Neural crest cell (in vitro differentiated cells): ENCODE data around the gene PISD. TPM values are rescaled to one million over a fixed set of nuclear protein-coding genes. Genes with fewer than 3 reads are reported as not detected.

Source experiments
- DNase-seq: peaks from one replicate; pipeline ENCODE4 v3.0.0; 2021; ENCODE audit warnings: low read depth, mixed read lengths, low spot score
- H3K27ac Mint-ChIP-seq: one replicate; pipeline ENCODE4 v1.8.0; 2021; ENCODE audit warnings: mild to moderate bottlenecking, mixed read lengths; ENCODE audit not compliant: unreplicated experiment
- H3K27me3 Mint-ChIP-seq: 2 replicates; pipeline ENCODE4 v1.8.0; 2021; ENCODE audit warnings: low read depth, mild to moderate bottlenecking, mixed read lengths
- H3K36me3 Mint-ChIP-seq: 2 replicates; pipeline ENCODE4 v1.8.0; 2021; ENCODE audit warnings: low read depth, mild to moderate bottlenecking, mixed read lengths
- H3K4me1 Mint-ChIP-seq: 2 replicates; pipeline ENCODE4 v1.8.0; 2021; ENCODE audit warnings: mixed read lengths
- H3K4me3 Mint-ChIP-seq: one replicate; pipeline ENCODE4 v1.8.0; 2021; ENCODE audit warnings: mild to moderate bottlenecking, mixed read lengths
- H3K9me3 Mint-ChIP-seq: 2 replicates; pipeline ENCODE4 v1.8.0; 2021; ENCODE audit warnings: mixed read lengths
- CTCF ChIP-seq: fragments of 200-600 bp; sonication (generic); conservative IDR thresholded peaks from 2 replicates; pipeline ENCODE4 v1.5.0; 2021; ENCODE audit warnings: antibody characterized with exemption, mild to moderate bottlenecking
- total RNA-seq: library from RNA; stranded (reverse); gene quantifications from 2 replicates; pipeline ENCODE4 v1.2.1, GENCODE V29; 2021

The PISD gene
- total RNA-seq, 1 donor from 2014 or later: 29.0 TPM

- H3K9me3 Mint-ChIP-seq: no peaks in the 10 kb centered on the region
- no peak overlapping the region for H3K4me3 Mint-ChIP-seq
- DNase-seq: no peak
- H3K27me3 Mint-ChIP-seq: no peaks in the 10 kb centered on the region
- H3K4me1 Mint-ChIP-seq: no peaks in the 10 kb centered on the region
- TF ChIP-seq CTCF: no peak
- H3K27ac Mint-ChIP-seq: no peak overlapping the region
- H3K36me3 Mint-ChIP-seq: peaks cover 26% of the 10 kb centered on the region
These were observed 29.4 kb upstream of the PISD start for GRCh38 chr22:31691408-31691807.

- no peak overlapping the region for H3K27ac Mint-ChIP-seq
- H3K4me1 Mint-ChIP-seq: no peaks in the 10 kb centered on the region
- no peaks in the 10 kb centered on the region for H3K9me3 Mint-ChIP-seq
- peaks cover 3% of the 10 kb centered on the region for H3K36me3 Mint-ChIP-seq
- H3K27me3 Mint-ChIP-seq: no peaks in the 10 kb centered on the region
- no peak overlapping the region for H3K4me3 Mint-ChIP-seq
- TF ChIP-seq CTCF: no peak
- no peak for DNase-seq
These were observed 21.4 kb upstream of the PISD start for GRCh38 chr22:31683181-31684105.

- no peak overlapping the region for H3K27ac Mint-ChIP-seq
- no peak for TF ChIP-seq CTCF
- H3K4me3 Mint-ChIP-seq: no peak overlapping the region
- H3K27me3 Mint-ChIP-seq: no peaks in the 10 kb centered on the region
- no peaks in the 10 kb centered on the region for H3K9me3 Mint-ChIP-seq
- no peak for DNase-seq
- H3K4me1 Mint-ChIP-seq: no peaks in the 10 kb centered on the region
- H3K36me3 Mint-ChIP-seq: no peaks in the 10 kb centered on the region
These were observed 20.7 kb upstream of the PISD start for GRCh38 chr22:31682751-31683150.

GRCh38 chr22:31681349-31682345, 19.6 kb upstream of the PISD start:
- Mint-ChIP-seq H3K36me3 (no peaks in the 10 kb centered on the region), H3K9me3 (no peaks in the 10 kb centered on the region), H3K4me1 (peaks cover 5% of the 10 kb centered on the region), H3K4me3 (no peak overlapping the region), H3K27ac (no peak overlapping the region), H3K27me3 (no peaks in the 10 kb centered on the region)
- no peak for TF ChIP-seq CTCF
- no peak for DNase-seq

- peaks cover 6% of the 10 kb centered on the region for H3K4me1 Mint-ChIP-seq
- H3K27ac Mint-ChIP-seq: no peak overlapping the region
- no peak for DNase-seq
- no peaks in the 10 kb centered on the region for H3K27me3 Mint-ChIP-seq
- no peak overlapping the region for H3K4me3 Mint-ChIP-seq
- TF ChIP-seq CTCF: no peak
- no peaks in the 10 kb centered on the region for H3K36me3 Mint-ChIP-seq
- no peaks in the 10 kb centered on the region for H3K9me3 Mint-ChIP-seq
These were observed 18.9 kb upstream of the PISD start for GRCh38 chr22:31680861-31681341.
